HG03196 (cell line): ENCODE results near the gene PCDHA3.
"Not testable (repeated sequence)": the region's sequence is repeated elsewhere in the genome, so short reads cannot be mapped to it uniquely, and the experiment has no call there.

Experiments used
- ATAC-seq: cut with Tn5 transposase; IDR thresholded peaks from one replicate; pipeline ENCODE4 v1.9.1; 2021; ENCODE audit not compliant: unreplicated experiment

PCDHA3 gene

GRCh38 chr5:140808889-140809291 is 8.0 kb downstream of the PCDHA3 start:
- no peak for ATAC-seq

GRCh38 chr5:140821375-140822280 is 20.8 kb downstream of the PCDHA3 start, which contains the start of gene PCDHA5:
PCDHA5 (plus strand) TSS chr5:140821613.
- ATAC-seq = no peak

GRCh38 chr5:140822281-140822629 is 21.4 kb downstream of the PCDHA3 start:
- no peak for ATAC-seq

- ATAC-seq = not testable (repeated sequence)
Measured at GRCh38 chr5:140822969-140823368, 22.1 kb downstream of the PCDHA3 start.

- ATAC-seq = no peak
Measured at GRCh38 chr5:140823475-140823874, 22.6 kb downstream of the PCDHA3 start.

- no peak for ATAC-seq
Measured at GRCh38 chr5:140827704-140828361, 27.0 kb downstream of the PCDHA3 start, which contains the start of gene PCDHA6. PCDHA6 (plus strand) TSS chr5:140827960; CDS start chr5:140828092, 132 bp downstream.

- ATAC-seq = no peak
Measured at GRCh38 chr5:140828362-140828737, 27.5 kb downstream of the PCDHA3 start.

GRCh38 chr5:140829511-140830501 is 28.9 kb downstream of the PCDHA3 start:
- ATAC-seq = not testable (repeated sequence)

- no peak for ATAC-seq
Measured at GRCh38 chr5:140833993-140834392, 33.1 kb downstream of the PCDHA3 start, which contains the start of gene PCDHA7. PCDHA7 (plus strand) TSS chr5:140834269; CDS start chr5:140834384, 115 bp downstream.

- ATAC-seq = not testable (repeated sequence)
Measured at GRCh38 chr5:140834439-140835008, 33.7 kb downstream of the PCDHA3 start.

- ATAC-seq = no peak
Measured at GRCh38 chr5:140835622-140836510, 35.0 kb downstream of the PCDHA3 start.

- no peak for ATAC-seq
Measured at GRCh38 chr5:140840978-140841962, 40.4 kb downstream of the PCDHA3 start, which contains the start of gene PCDHA8. PCDHA8 (plus strand) TSS chr5:140841187; CDS start chr5:140841322, 135 bp downstream.

GRCh38 chr5:140842798-140843733 is 42.2 kb downstream of the PCDHA3 start:
- ATAC-seq = no peak

- ATAC-seq = not testable (repeated sequence)
Measured at GRCh38 chr5:140848139-140849102, 47.6 kb downstream of the PCDHA3 start, which contains the start of gene PCDHA9. PCDHA9 (plus strand) TSS chr5:140848382; CDS start chr5:140848496, 114 bp downstream.

- ATAC-seq = not testable (repeated sequence)
Measured at GRCh38 chr5:140849831-140850634, 49.2 kb downstream of the PCDHA3 start.
